H7 (cell line): ENCODE results near the gene ZNF282. TPM values are rescaled to one million over a fixed set of nuclear protein-coding genes. Genes with fewer than 3 reads are reported as not detected.

Experiments used
- total RNA-seq: library from RNA; depleted of rRNA; stranded (reverse); fragments of >200 nt; shearing (Covaris generic); gene quantifications from 2 replicates; pipeline ENCODE4 v1.2.3, GENCODE V29; 2014; rRNA removed

The ZNF282 gene
- total RNA-seq, 1 experiment from 2014 or later: 32.8 TPM

Other genes starting within 250 kb of the ZNF282 start
- gene PDIA4, start 167.0 kb upstream of the ZNF282 start, total RNA-seq: 286 and 335 TPM in 2 replicates
- 6.4 and 7.5 TPM in 2 replicates for gene ZNF786, start 104.8 kb upstream of the ZNF282 start, total RNA-seq
- 3.0 and 4.6 TPM in 2 replicates for gene ZNF425, start 69.2 kb upstream of the ZNF282 start, total RNA-seq
- 43.0 and 55.2 TPM in 2 replicates for gene ZNF398, start 48.1 kb upstream of the ZNF282 start, total RNA-seq
- 9.7 and 10.7 TPM in 2 replicates for gene ZNF212, start 44.1 kb downstream of the ZNF282 start, total RNA-seq
- 3.2 and 6.1 TPM in 2 replicates for gene ZNF783, start 66.7 kb downstream of the ZNF282 start, total RNA-seq